ENCODE measurements around the gene TLE3. TPM values are rescaled to one million over a fixed set of nuclear protein-coding genes. Genes with fewer than 3 reads are reported as not detected.

Gene TLE3
- total and polyA plus RNA-seq, 2 of the 13 experiments (the other 11 are each of a cell fraction or from before 2014, with no cell fraction given) = 11.9 to 13.8 TPM

DNA sequence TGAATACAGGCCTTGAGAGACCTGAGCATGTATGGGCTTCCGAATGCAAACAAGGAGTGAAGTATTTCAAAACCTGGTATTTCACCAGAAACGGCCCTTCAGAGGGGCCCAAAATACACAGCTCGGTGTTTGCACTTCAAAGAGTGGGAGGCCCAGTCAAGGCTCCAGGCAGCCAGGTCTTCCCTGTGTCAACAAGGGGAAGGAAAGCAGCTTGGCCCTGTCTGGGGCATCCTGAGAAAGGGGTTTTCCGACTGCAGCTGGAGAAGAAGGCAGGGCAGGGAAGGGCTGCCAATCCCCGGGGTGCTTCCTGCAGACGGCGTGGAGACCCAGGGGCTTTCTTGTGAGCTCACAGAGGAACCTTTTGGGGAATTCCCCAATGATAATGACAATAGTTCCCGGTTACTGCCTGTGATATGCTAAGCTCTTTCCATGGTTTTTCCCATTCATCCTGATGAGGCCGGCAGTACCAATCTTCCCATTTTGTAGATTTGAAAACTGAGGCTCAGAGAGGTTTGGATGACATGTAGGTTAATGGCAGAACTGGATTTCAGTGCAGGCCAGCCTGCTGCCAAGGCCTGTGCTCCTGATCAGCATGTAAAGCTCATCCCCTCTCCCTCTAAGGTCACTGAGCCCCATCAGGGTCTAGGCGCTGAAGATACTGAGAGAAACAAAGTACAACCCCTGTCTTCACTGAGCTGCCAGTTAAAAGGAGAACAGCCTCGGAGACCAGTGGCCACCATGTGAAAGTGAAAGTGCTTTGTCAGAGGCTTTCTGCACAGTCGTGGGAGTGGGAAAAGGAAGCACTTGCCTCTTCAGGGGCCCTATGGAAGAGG, 43.0 kb upstream of the TLE3 start (continued):
- TF ChIP-seq ZXDC (CRISPR knock-in tag; IDR thresholded peaks at IDR 0.05) (peak; percentile 68; the same call in 1 of the 2 replicates), ZKSCAN1 (IDR thresholded peaks at IDR 0.05; ENCODE audit: low read length) (no peak), RFX1 (IDR thresholded peaks at IDR 0.05) (no peak), ZNF83 (CRISPR knock-in tag; IDR thresholded peaks at IDR 0.05; ENCODE audit: borderline replicate concordance) (no peak), NCOA1 (CRISPR knock-in tag; IDR thresholded peaks at IDR 0.05) (0 out of 2 replicates have a peak, but pooled peaks have one; percentile 53), AKAP8 (CRISPR knock-in tag; IDR thresholded peaks at IDR 0.05) (peak; percentile 79; the same call in 1 of the 2 replicates), EEA1 (CRISPR knock-in tag; IDR thresholded peaks at IDR 0.05; ENCODE audit: borderline replicate concordance) (no peak), CCDC6 (CRISPR knock-in tag; IDR thresholded peaks at IDR 0.05) (peak; percentile 95), ZNF556 (CRISPR knock-in tag; IDR thresholded peaks at IDR 0.05; ENCODE audit: borderline replicate concordance) (peak; percentile 90), BRD4 (CRISPR knock-in tag; IDR thresholded peaks at IDR 0.05) (no peak), ZNF709 (CRISPR knock-in tag; IDR thresholded peaks at IDR 0.05) (no peak; the same call in 1 of the 2 replicates), ZBTB1 (CRISPR knock-in tag; IDR thresholded peaks at IDR 0.05; ENCODE audit: borderline replicate concordance) (no peak), ZBTB25 (CRISPR knock-in tag; IDR thresholded peaks at IDR 0.05) (peak; percentile 83; the same call in 1 of the 2 replicates), AGO2 (optimal IDR thresholded peaks at IDR 0.05; ENCODE audit: low read depth, low read length) (no peak), ZSCAN25 (CRISPR knock-in tag; IDR thresholded peaks at IDR 0.05) (peak; percentile 88)
- TF ChIP-seq, protein P1, sequence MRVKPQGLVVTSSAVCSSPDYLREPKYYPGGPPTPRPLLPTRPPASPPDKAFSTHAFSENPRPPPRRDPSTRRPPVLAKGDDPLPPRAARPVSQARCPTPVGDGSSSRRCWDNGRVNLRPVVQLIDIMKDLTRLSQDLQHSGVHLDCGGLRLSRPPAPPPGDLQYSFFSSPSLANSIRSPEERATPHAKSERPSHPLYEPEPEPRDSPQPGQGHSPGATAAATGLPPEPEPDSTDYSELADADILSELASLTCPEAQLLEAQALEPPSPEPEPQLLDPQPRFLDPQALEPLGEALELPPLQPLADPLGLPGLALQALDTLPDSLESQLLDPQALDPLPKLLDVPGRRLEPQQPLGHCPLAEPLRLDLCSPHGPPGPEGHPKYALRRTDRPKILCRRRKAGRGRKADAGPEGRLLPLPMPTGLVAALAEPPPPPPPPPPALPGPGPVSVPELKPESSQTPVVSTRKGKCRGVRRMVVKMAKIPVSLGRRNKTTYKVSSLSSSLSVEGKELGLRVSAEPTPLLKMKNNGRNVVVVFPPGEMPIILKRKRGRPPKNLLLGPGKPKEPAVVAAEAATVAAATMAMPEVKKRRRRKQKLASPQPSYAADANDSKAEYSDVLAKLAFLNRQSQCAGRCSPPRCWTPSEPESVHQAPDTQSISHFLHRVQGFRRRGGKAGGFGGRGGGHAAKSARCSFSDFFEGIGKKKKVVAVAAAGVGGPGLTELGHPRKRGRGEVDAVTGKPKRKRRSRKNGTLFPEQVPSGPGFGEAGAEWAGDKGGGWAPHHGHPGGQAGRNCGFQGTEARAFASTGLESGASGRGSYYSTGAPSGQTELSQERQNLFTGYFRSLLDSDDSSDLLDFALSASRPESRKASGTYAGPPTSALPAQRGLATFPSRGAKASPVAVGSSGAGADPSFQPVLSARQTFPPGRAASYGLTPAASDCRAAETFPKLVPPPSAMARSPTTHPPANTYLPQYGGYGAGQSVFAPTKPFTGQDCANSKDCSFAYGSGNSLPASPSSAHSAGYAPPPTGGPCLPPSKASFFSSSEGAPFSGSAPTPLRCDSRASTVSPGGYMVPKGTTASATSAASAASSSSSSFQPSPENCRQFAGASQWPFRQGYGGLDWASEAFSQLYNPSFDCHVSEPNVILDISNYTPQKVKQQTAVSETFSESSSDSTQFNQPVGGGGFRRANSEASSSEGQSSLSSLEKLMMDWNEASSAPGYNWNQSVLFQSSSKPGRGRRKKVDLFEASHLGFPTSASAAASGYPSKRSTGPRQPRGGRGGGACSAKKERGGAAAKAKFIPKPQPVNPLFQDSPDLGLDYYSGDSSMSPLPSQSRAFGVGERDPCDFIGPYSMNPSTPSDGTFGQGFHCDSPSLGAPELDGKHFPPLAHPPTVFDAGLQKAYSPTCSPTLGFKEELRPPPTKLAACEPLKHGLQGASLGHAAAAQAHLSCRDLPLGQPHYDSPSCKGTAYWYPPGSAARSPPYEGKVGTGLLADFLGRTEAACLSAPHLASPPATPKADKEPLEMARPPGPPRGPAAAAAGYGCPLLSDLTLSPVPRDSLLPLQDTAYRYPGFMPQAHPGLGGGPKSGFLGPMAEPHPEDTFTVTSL (CRISPR knock-in tag; IDR thresholded peaks at IDR 0.05; ENCODE audit: borderline replicate concordance) = peak; percentile 90
- TF ChIP-seq, protein P2, sequence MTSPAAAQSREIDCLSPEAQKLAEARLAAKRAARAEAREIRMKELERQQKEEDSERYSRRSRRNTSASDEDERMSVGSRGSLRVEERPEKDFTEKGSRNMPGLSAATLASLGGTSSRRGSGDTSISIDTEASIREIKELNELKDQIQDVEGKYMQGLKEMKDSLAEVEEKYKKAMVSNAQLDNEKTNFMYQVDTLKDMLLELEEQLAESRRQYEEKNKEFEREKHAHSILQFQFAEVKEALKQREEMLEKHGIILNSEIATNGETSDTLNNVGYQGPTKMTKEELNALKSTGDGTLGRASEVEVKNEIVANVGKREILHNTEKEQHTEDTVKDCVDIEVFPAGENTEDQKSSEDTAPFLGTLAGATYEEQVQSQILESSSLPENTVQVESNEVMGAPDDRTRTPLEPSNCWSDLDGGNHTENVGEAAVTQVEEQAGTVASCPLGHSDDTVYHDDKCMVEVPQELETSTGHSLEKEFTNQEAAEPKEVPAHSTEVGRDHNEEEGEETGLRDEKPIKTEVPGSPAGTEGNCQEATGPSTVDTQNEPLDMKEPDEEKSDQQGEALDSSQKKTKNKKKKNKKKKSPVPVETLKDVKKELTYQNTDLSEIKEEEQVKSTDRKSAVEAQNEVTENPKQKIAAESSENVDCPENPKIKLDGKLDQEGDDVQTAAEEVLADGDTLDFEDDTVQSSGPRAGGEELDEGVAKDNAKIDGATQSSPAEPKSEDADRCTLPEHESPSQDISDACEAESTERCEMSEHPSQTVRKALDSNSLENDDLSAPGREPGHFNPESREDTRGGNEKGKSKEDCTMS (CRISPR knock-in tag; conservative IDR thresholded peaks at IDR 0.05) = no peak
